MM.1S (cell line): ENCODE measurements around the gene MECP2.

Experiments used
- DNase-seq: peaks from one replicate; pipeline ENCODE4 v3.0.0-alpha.2; 2015
- H2AFZ ChIP-seq: fragments of 300-600 bp; sonication (generic); 2 replicates; pipeline ENCODE4 v1.6.0; 2016; ENCODE audit warnings: antibody characterized with exemption, low read length
- H3F3A ChIP-seq: fragments of 300-600 bp; sonication (generic); 2 replicates; pipeline ENCODE4 v1.6.1; 2016; ENCODE audit warnings: mild to moderate bottlenecking, antibody characterized with exemption, low read length, moderate library complexity, mixed read lengths; ENCODE audit not compliant: insufficient read depth
- H3K27ac ChIP-seq: fragments of 300-600 bp; sonication (generic); 2 replicates; pipeline ENCODE4 v1.5.1; 2016; ENCODE audit warnings: mild to moderate bottlenecking, low read length
- H3K27me3 ChIP-seq: fragments of 300-600 bp; sonication (generic); replicated peaks from 2 replicates; pipeline ENCODE4 v1.6.0; 2016; ENCODE audit warnings: low read length; ENCODE audit not compliant: insufficient read depth
- H3K36me3 ChIP-seq: fragments of 300-600 bp; sonication (generic); replicated peaks from 2 replicates; pipeline ENCODE4 v1.6.1; 2016; ENCODE audit warnings: mild to moderate bottlenecking, low read length, mixed read lengths; ENCODE audit not compliant: insufficient read depth
- H3K4me1 ChIP-seq: fragments of 300-600 bp; sonication (generic); 2 replicates; pipeline ENCODE4 v1.6.1; 2016; ENCODE audit warnings: low read length, mixed read lengths
- H3K4me2 ChIP-seq: fragments of 300-600 bp; sonication (generic); 2 replicates; pipeline ENCODE4 v1.6.0; 2016; ENCODE audit warnings: low read depth, low read length
- H3K4me3 ChIP-seq: fragments of 300-600 bp; sonication (generic); 2 replicates; pipeline ENCODE4 v1.5.1; 2016; ENCODE audit warnings: low read length, mixed read lengths
- H3K79me2 ChIP-seq: fragments of 300-600 bp; sonication (generic); 2 replicates; pipeline ENCODE4 v1.6.1; 2016; ENCODE audit warnings: mixed run types, low read length, mixed read lengths
- H3K9ac ChIP-seq: fragments of 300-600 bp; sonication (generic); 2 replicates; pipeline ENCODE4 v1.6.1; 2016; ENCODE audit warnings: low read length, mixed read lengths
- H3K9me2 ChIP-seq: fragments of 300-600 bp; sonication (generic); replicated peaks from 2 replicates; pipeline ENCODE4 v1.6.1; 2016; ENCODE audit warnings: mild to moderate bottlenecking, low read length, mixed read lengths; ENCODE audit not compliant: insufficient read depth
- H3K9me3 ChIP-seq: fragments of 300-600 bp; sonication (generic); replicated peaks from 2 replicates; pipeline ENCODE4 v1.6.1; 2016; ENCODE audit warnings: mild to moderate bottlenecking, low read length, mixed read lengths; ENCODE audit not compliant: insufficient read depth
- H4K20me1 ChIP-seq: fragments of 300-600 bp; sonication (generic); 2 replicates; pipeline ENCODE4 v1.6.1; 2016; ENCODE audit warnings: mild to moderate bottlenecking, low read length, moderate library complexity, mixed read lengths; ENCODE audit not compliant: insufficient read depth
- CTCF ChIP-seq: fragments of 300-600 bp; sonication (generic); IDR thresholded peaks from 2 replicates; pipeline ENCODE4 v1.5.1; 2016; ENCODE audit warnings: antibody characterized with exemption, low read length, mixed read lengths
- EZH2 ChIP-seq: fragments of 300-600 bp; sonication (generic); optimal IDR thresholded peaks from 2 replicates; pipeline ENCODE3; 2017; ENCODE audit warnings: low read depth, mild to moderate bottlenecking, antibody characterized with exemption, low read length, mixed read lengths
- EZH2phosphoT487 ChIP-seq: fragments of 300-600 bp; sonication (generic); IDR thresholded peaks from 2 replicates; pipeline ENCODE4 v1.6.1; 2018; ENCODE audit warnings: antibody characterized with exemption, low read length

Gene MECP2

GRCh38 chrX:154094833-154095232, 2.7 kb downstream of the MECP2 start:
- no peak overlapping the region for H3K27ac ChIP-seq
- H3K4me1 ChIP-seq = peaks cover 9% of the 10 kb centered on the region; the same call in 1 of the 2 replicates

GRCh38 chrX:154093965-154094364, 3.6 kb downstream of the MECP2 start:
- no peak for TF ChIP-seq CTCF
- no peak for TF ChIP-seq EZH2phosphoT487
- no peak for TF ChIP-seq EZH2
- peaks cover 2% of the 10 kb centered on the region; the same call in 1 of the 2 replicates for H3F3A ChIP-seq
- H3K27ac ChIP-seq = no peak overlapping the region
- H3K9ac ChIP-seq = no peak overlapping the region
- no peak overlapping the region for H2AFZ ChIP-seq
- no peaks in the 10 kb centered on the region for H3K9me3 ChIP-seq
- no peaks in the 10 kb centered on the region for H3K9me2 ChIP-seq
- peaks cover 76% of the 10 kb centered on the region for H3K79me2 ChIP-seq
- no peaks in the 10 kb centered on the region for H3K36me3 ChIP-seq
- H3K4me3 ChIP-seq = no peak overlapping the region
- no peaks in the 10 kb centered on the region for H3K27me3 ChIP-seq
- peaks cover 9% of the 10 kb centered on the region; the same call in 1 of the 2 replicates for H3K4me1 ChIP-seq
- DNase-seq = no peak
- H4K20me1 ChIP-seq = peaks cover 32% of the 10 kb centered on the region
- no peak overlapping the region for H3K4me2 ChIP-seq

More at GRCh38 chrX:154094833-154095232, 2.7 kb downstream of the MECP2 start:
- Histone ChIP-seq H2AFZ (no peak overlapping the region), H3K79me2 (peaks cover 69% of the 10 kb centered on the region), H3K9me3 (no peaks in the 10 kb centered on the region), H3K9me2 (no peaks in the 10 kb centered on the region), H4K20me1 (peaks cover 32% of the 10 kb centered on the region), H3K27me3 (no peaks in the 10 kb centered on the region), H3F3A (peaks cover 2% of the 10 kb centered on the region; the same call in 1 of the 2 replicates), H3K9ac (no peak overlapping the region), H3K36me3 (no peaks in the 10 kb centered on the region), H3K4me2 (no peak overlapping the region), H3K4me3 (no peak overlapping the region)
- DNase-seq = no peak
- TF ChIP-seq EZH2phosphoT487 (no peak), EZH2 (no peak), CTCF (no peak)

- no peak for DNase-seq
- Histone ChIP-seq H3K79me2 (peaks cover 90% of the 10 kb centered on the region), H3K27me3 (no peaks in the 10 kb centered on the region), H3K9me2 (no peaks in the 10 kb centered on the region), H3K4me3 (no peak overlapping the region), H3K9me3 (no peaks in the 10 kb centered on the region), H3F3A (peaks cover 2% of the 10 kb centered on the region; the same call in 1 of the 2 replicates), H3K27ac (no peak overlapping the region), H3K36me3 (no peaks in the 10 kb centered on the region; the same call in 1 of the 2 replicates), H3K9ac (no peak overlapping the region), H3K4me2 (no peak overlapping the region), H3K4me1 (peaks cover 9% of the 10 kb centered on the region; the same call in 1 of the 2 replicates), H4K20me1 (peaks cover 32% of the 10 kb centered on the region), H2AFZ (no peak overlapping the region)
- TF ChIP-seq EZH2phosphoT487 (no peak), EZH2 (no peak), CTCF (no peak)
These were observed 5.1 kb downstream of the MECP2 start for GRCh38 chrX:154092371-154092770.
